ENCODE data around the gene PXDC1.
"Not testable (repeated sequence)": the region's sequence is repeated elsewhere in the genome, so short reads cannot be mapped to it uniquely, and the experiment has no call there.

Gene PXDC1

DNA sequence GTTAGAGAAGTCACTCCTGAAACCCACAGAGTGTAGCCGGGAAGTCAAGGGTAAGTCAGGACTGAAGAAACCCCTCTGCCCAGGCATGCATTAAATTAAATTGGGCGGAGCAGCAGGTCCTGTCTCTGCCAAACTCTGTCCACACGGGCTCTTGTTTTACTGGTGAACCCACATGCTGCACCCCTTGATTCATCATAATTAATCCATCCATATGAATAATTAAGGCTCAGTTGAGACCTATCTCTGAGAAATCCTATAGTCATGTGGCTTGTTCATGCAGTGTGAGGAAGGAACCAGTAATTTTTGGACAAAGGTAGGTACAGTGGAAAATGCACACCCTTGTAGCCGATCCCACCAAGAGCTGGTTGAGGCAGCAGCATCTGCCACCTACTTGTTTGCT is 43.0 kb downstream of the PXDC1 start:
- DNase-seq (ENCODE audit: low read depth), result no peak

DNA sequence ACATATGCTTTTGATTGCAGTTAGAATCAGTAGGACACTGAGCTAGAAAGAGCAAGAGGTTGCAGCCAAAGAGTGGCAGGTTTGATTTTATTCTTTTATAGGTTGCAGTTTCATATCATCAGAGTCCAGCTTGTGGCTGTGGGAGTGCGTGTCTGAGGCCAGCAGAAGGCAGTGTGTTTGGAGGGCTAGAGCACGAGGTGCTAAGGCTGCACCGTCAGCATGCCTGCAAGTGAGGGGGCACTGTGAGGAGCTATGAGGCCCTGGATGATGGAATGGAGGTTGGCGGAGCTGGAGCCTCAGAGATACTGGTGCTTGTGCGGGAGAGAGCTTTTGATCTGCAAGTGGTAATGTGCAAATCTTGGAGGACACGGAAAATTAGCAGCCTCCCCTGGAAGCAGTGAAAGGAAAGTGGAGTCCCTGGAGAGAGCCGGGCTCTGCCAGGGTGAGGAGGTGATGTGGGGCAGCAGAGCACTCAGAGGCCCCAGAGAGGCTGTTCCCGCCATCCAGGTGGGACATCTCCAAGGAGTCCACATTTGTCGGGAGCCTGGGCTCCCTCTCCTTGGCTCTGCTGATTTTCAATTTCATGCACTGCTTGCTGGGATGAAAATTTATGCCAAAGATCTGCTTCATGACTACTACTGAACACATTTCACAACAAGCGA is 43.6 kb downstream of the PXDC1 start:
- DNase-seq (ENCODE audit: low read depth), result no peak

DNA sequence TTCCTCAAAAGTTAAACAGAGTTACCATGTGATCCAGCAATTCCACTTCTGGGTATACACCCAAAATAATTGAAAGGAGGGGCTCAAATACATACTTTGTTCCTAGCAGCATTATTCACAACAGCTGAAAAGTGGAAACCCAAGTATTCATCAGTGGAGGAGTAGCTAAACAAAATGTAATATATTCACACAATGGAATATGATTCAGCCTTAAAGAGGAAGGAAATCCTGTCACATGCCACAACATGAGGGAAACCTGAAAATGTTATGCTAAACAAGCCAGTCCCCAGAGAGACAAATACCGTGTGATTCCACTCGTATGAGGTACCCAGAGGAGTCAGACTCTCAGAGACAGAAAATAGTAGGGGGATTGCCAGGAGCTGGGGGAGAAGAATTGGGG is 44.5 kb downstream of the PXDC1 start:
- DNase-seq (ENCODE audit: low read depth), result no peak

- no peak for DNase-seq (ENCODE audit: low read depth)
Measured at GRCh38 chr6:3706547-3706946, 45.0 kb downstream of the PXDC1 start.

GRCh38 chr6:3701631-3702030 is 49.9 kb downstream of the PXDC1 start:
- no peak for DNase-seq (ENCODE audit: low read depth)

GRCh38 chr6:3699231-3699630 is 52.3 kb downstream of the PXDC1 start:
- no peak for DNase-seq (ENCODE audit: low read depth)

GRCh38 chr6:3698021-3698420 is 53.5 kb downstream of the PXDC1 start:
- DNase-seq (ENCODE audit: low read depth), result no peak

GRCh38 chr6:3697609-3698008 is 53.9 kb downstream of the PXDC1 start:
- DNase-seq (ENCODE audit: low read depth), result no peak

DNA sequence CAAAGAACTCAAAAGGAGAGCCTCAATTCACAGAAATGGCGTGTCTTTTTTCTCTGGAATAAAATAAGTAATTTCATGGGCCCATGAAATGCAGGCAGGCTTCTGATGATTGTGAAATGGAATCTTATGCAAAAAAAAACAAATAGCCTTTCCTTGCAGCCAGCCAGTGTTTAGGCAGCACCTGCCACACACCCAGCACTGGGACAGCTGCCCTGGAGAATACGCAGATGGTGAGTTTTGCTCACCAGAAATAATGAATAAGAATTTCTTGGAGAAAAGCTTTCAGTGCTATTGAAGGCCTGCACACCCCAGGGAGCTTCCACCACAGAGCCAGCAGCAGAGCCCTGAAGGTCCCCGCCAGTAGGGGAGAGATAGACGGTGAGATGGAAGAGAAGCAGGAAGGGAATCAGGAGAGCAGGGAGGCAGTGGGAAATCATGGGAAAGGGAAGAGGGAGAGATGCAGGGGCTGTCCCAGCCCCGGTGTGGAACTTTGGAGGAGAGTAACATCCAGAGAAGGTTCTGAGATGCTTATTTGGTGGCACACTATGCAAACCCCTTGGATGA is 54.9 kb downstream of the PXDC1 start:
- no peak for DNase-seq (ENCODE audit: low read depth)

- DNase-seq (ENCODE audit: low read depth), result no peak
Measured at GRCh38 chr6:3695065-3695817, 56.3 kb downstream of the PXDC1 start.

GRCh38 chr6:3693831-3694230 is 57.7 kb downstream of the PXDC1 start:
- DNase-seq (ENCODE audit: low read depth), result no peak

DNA sequence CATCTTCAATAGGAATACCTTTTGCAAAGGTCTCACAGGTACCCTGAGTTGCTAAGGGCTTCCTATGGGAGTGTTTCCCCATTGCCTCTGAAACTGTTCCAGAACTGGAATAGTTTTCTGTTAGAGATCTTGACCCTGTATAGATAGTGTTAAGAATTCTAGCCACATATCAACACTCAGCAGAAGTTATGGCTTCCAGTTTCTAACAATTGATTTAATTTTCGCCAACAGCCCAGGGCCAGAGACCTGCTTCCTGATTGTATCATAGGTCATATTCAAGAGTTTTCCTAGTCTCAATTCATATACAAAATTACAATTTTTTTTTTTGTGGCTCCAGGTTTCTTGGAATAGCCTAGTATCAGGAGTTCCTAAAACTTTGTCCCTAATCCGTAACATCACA is 61.0 kb downstream of the PXDC1 start:
- no peak for DNase-seq (ENCODE audit: low read depth)

- DNase-seq (ENCODE audit: low read depth), result no peak
Measured at GRCh38 chr6:3687847-3688246, 63.7 kb downstream of the PXDC1 start.

GRCh38 chr6:3683331-3683730 is 68.2 kb downstream of the PXDC1 start:
- no peak for DNase-seq (ENCODE audit: low read depth)

- DNase-seq (ENCODE audit: low read depth), result no peak
Measured at GRCh38 chr6:3678946-3679345, 72.6 kb downstream of the PXDC1 start.

DNA sequence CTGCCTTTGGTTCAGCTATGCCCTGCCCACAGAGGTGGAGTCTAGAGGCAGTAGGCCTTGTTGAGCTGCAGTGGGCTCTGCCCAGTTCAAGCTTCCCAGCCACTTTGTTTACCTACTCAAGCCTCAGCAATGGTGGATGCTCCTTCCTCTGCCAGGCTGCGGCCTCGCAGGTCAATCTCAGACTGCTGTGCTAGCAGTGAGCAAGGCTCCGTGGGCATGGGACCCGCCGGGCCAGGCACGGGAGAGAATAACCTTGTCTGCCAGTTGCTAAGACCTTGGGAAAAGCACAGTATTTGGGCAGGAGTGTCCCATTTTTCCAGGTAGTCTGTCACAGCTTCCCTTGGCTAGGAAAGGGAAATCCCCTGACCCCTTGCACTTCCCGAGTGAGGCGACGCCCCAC is 73.8 kb downstream of the PXDC1 start:
- DNase-seq (ENCODE audit: low read depth), result not testable (repeated sequence)

DNA sequence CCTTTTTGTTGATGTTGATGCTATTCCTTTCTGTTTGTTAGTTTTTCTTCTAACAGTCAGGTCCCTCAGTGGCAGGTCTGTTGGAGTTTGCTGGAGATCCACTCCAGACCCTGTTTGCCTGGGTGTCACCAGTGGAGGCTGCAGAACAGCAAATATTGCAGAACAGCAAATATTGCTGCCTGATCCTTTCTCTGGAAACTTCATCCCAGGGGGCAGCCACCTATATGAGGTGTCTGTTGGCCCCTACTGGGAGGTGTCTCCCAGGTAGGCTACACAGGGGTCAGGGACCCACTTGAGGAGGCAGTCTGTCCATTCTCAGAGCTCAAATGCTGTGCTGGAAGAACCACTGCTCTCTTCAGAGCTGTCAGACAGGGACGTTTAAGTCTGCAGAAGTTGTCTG is 74.2 kb downstream of the PXDC1 start:
- not testable (repeated sequence) for DNase-seq (ENCODE audit: low read depth)

Data from activated gamma-delta T cell treated with anti-CD3 and anti-CD28 coated beads, Interleukin-2, amount 50 U/mL, for 16 hours (primary cell).